Kidney (tissue), 14 donors: ENCODE data around the gene KNDC1. TPM values are rescaled to one million over a fixed set of nuclear protein-coding genes. Genes with fewer than 3 reads are reported as not detected.

Source experiments
- DNase-seq, 5 donors: peaks; one replicate each; pipeline ENCODE4 v3.0.0-alpha.2; 2013 to 2020
- FAIRE-seq: peaks from 2 replicates; lab custom pipeline; 2012; peaks lifted over from hg19 to GRCh38; lab: Jason Lieb, UNC
- H3K27ac ChIP-seq, 2 donors: one replicate each; pipeline ENCODE4 v1.7.0; 2013; ENCODE audit warnings: low read depth in 2 of 2, low read length in 2 of 2, inconsistent platforms in 1 of 2
- H3K27me3 ChIP-seq: one replicate; pipeline ENCODE4 v1.7.1; 2013; ENCODE audit warnings: low read length, inconsistent platforms; ENCODE audit not compliant: control insufficient read depth, insufficient read depth
- H3K36me3 ChIP-seq, 3 donors: one replicate each; pipeline versions ENCODE4 v1.7.0 to v1.7.1; 2013; ENCODE audit warnings: low read length in 3 of 3, control low read depth in 1 of 3, inconsistent platforms in 1 of 3; ENCODE audit not compliant: insufficient read depth in 3 of 3, control insufficient read depth in 2 of 3
- H3K4me1 ChIP-seq, 3 donors: one replicate each; pipeline versions ENCODE4 v1.7.0 to v1.7.1; 2013; ENCODE audit warnings: low read length in 3 of 3, inconsistent platforms in 1 of 3, low read depth in 1 of 3; ENCODE audit not compliant: control insufficient read depth in 2 of 3, insufficient read depth in 2 of 3
- H3K4me3 ChIP-seq, 3 donors: one replicate each; pipeline versions ENCODE4 v1.7.0 to v1.8.1; 2013; ENCODE audit warnings: low read length in 3 of 3, control low read depth in 1 of 3, inconsistent platforms in 1 of 3
- H3K9ac ChIP-seq, 3 donors: one replicate each; pipeline versions ENCODE4 v1.7.0 to v1.7.1; 2013; ENCODE audit warnings: low read length in 3 of 3, control low read depth in 1 of 3, inconsistent platforms in 1 of 3
- H3K9me3 ChIP-seq, 3 donors: one replicate each; pipeline versions ENCODE4 v1.7.0 to v1.7.1; 2013; ENCODE audit warnings: low read length in 3 of 3, control low read depth in 1 of 3, inconsistent platforms in 1 of 3; ENCODE audit not compliant: control insufficient read depth in 2 of 3, insufficient read depth in 1 of 3
- CTCF ChIP-seq: IDR thresholded peaks from 3 replicates; pipeline ENCODE4 v1.5.1; 2012; ENCODE audit warnings: mild to moderate bottlenecking, moderate library complexity, borderline replicate concordance; ENCODE audit not compliant: insufficient read depth; ENCODE audit errors: extremely low read depth
- intact Hi-C: fragments of 100-400 bp; cut with DNase I; formaldehyde crosslinking; loops from one replicate; pipeline ENCODE4 v1.11.1; 2022
- polyA plus RNA-seq: library from polyadenylated mRNA; stranded (reverse); fragments of 350-450 nt; fragmentation: Illumina TruSeq; extraction: RNeasy Lipid Tissue Mini Kit (QIAGEN cat#74804); gene quantifications from one replicate; pipeline ENCODE4 v1.2.3, GENCODE V29; 2014; ENCODE audit warnings: low read depth, low replicate concordance; ENCODE audit not compliant: insufficient read depth
- total RNA-seq: library from RNA; stranded (reverse); fragmentation: NEBNext Ultra II Directional; extraction: Animal tissue kit (Norgen Biotek cat#: 25700); gene quantifications from one replicate; pipeline ENCODE4 v1.2.1, GENCODE V29; 2021
- donor health status: control.
- donor health status: control.
- donor health status: control.
- donor health status: control.
- donor health status: control.
- donor health status: DM: yes; HTN: yes; CAD: no.
- donor health status: Normal renal cell carcinoma (clear cell type).

KNDC1 gene
- total and polyA plus RNA-seq, 2 donors from 2014 or later = 0.43 to 8.7 TPM

- intact Hi-C loops = no loop called here
- TF ChIP-seq CTCF = no peak
- no peak overlapping the region for H3K9ac ChIP-seq
- H3K4me1 ChIP-seq = no peaks in the 10 kb centered on the region
- no peaks in the 10 kb centered on the region for H3K9me3 ChIP-seq
- no peaks in the 10 kb centered on the region for H3K36me3 ChIP-seq
- FAIRE-seq (no peak), DNase-seq (peak in 2 of 5 donors; percentile 25 to 65)
- H3K27me3 ChIP-seq = no peaks in the 10 kb centered on the region
- H3K4me3 ChIP-seq = no peak overlapping the region
- H3K27ac ChIP-seq = no peak overlapping the region
Observed at GRCh38 chr10:133196221-133196915, 36.3 kb downstream of the KNDC1 start.

GRCh38 chr10:133196936-133197758, 37.1 kb downstream of the KNDC1 start:
- Histone ChIP-seq H3K9ac (no peak overlapping the region), H3K4me3 (no peak overlapping the region), H3K4me1 (no peaks in the 10 kb centered on the region), H3K27ac (no peak overlapping the region), H3K9me3 (no peaks in the 10 kb centered on the region), H3K27me3 (no peaks in the 10 kb centered on the region), H3K36me3 (no peaks in the 10 kb centered on the region)
- FAIRE-seq (no peak), DNase-seq (peak in 1 of 5 donors; percentile 55)
- TF ChIP-seq CTCF = no peak
- intact Hi-C loops = no loop called here

GRCh38 chr10:133197786-133198185, 37.8 kb downstream of the KNDC1 start:
- intact Hi-C loops = no loop called here
- Histone ChIP-seq H3K4me3 (no peak overlapping the region), H3K27ac (no peak overlapping the region), H3K27me3 (no peaks in the 10 kb centered on the region), H3K9ac (no peak overlapping the region), H3K4me1 (no peaks in the 10 kb centered on the region), H3K36me3 (no peaks in the 10 kb centered on the region), H3K9me3 (no peaks in the 10 kb centered on the region)
- peak in 1 of 5 donors; percentile 64 for DNase-seq
- no peak for TF ChIP-seq CTCF
- no peak for FAIRE-seq
